Lower leg skin (tissue), 3 donors: ENCODE data around the gene NOTCH4.

Experiments
- CTCF ChIP-seq, 3 donors: fragments of 450-650 bp; IDR thresholded peaks; one replicate each; pipeline ENCODE4 v1.5.1; 2016; ENCODE audit warnings: antibody characterized with exemption in 3 of 3, mild to moderate bottlenecking in 3 of 3, moderate library complexity in 2 of 3
- POLR2A ChIP-seq, 2 donors: fragments of 450-650 bp; IDR thresholded peaks; one replicate each; pipeline ENCODE4 v1.6.1; 2016 to 2017; ENCODE audit warnings: antibody characterized with exemption in 2 of 2, mild to moderate bottlenecking in 1 of 2, moderate library complexity in 1 of 2

- TF ChIP-seq POLR2A (IDR thresholded peaks at IDR 0.05): peak in 1 of 2 donors; percentile 69
- no peak for TF ChIP-seq CTCF (IDR thresholded peaks at IDR 0.05)
Observed at GRCh38 chr6:32190054-32190851, 33.6 kb downstream of the NOTCH4 start, which contains the start of gene PBX2.
